Transverse colon (tissue), 4 donors: ENCODE data around the gene STH. TPM values are rescaled to one million over a fixed set of nuclear protein-coding genes. Genes with fewer than 3 reads are reported as not detected.
"Not testable (repeated sequence)": the region's sequence is repeated elsewhere in the genome, so short reads cannot be mapped to it uniquely, and the experiment has no call there.

Source experiments
- DNase-seq: peaks from one replicate; pipeline ENCODE4 v3.0.0-alpha.2; 2019
- H3K27ac ChIP-seq, 4 donors: fragments of 200-600 bp; sonication (generic); 2 replicates each; pipeline ENCODE4 v1.5.1; 2016 to 2018; ENCODE audit warnings: inconsistent platforms in 4 of 4
- H3K27me3 ChIP-seq: fragments of 200-600 bp; sonication (generic); 2 replicates; pipeline ENCODE4 v1.5.1; 2017; ENCODE audit warnings: inconsistent platforms
- H3K36me3 ChIP-seq, 4 donors: fragments of 200-600 bp; sonication (generic); 2 replicates each; pipeline ENCODE4 v1.5.1; 2017 to 2019; ENCODE audit warnings: inconsistent platforms in 4 of 4
- H3K4me1 ChIP-seq, 4 donors: fragments of 200-600 bp; sonication (generic); 2 replicates each; pipeline ENCODE4 v1.5.1; 2017 to 2020; ENCODE audit warnings: inconsistent platforms in 4 of 4
- H3K4me3 ChIP-seq, 4 donors: fragments of 200-600 bp; sonication (generic); 1 replicate in 1 of 4; 2 replicates in 3 of 4; pipeline versions ENCODE4 v1.5.1 to v1.6.1; 2017 to 2019; ENCODE audit warnings: inconsistent platforms in 4 of 4
- H3K9me3 ChIP-seq, 2 donors: fragments of 200-600 bp; sonication (generic); 2 replicates each; pipeline ENCODE4 v1.5.1; 2017 to 2019; ENCODE audit warnings: inconsistent platforms in 2 of 2
- EP300 ChIP-seq: sonication (generic); formaldehyde crosslinking; IDR thresholded peaks from one replicate; pipeline ENCODE4 v1.6.1; 2017; ENCODE audit warnings: antibody characterized with exemption, low read depth
- POLR2A ChIP-seq: fragments of 450-650 bp; IDR thresholded peaks from one replicate; pipeline ENCODE4 v1.6.1; 2016; ENCODE audit warnings: antibody characterized with exemption, mild to moderate bottlenecking, moderate library complexity
- POLR2AphosphoS5 ChIP-seq, 3 donors: sonication (generic); formaldehyde crosslinking; IDR thresholded peaks; one replicate each; pipeline ENCODE4 v1.6.1; 2016; ENCODE audit warnings: antibody characterized with exemption in 3 of 3
- WGBS, 2 donors: methylation state at CpG; one replicate each; pipeline ENCODE4 v1.1.5; 2018; ENCODE audit warnings: low coverage in 1 of 2; 5-methylcytosine and 5-hydroxymethylcytosine counted together
- in situ Hi-C, 4 donors: fragments of 200-750 bp; cut with MboI; loops; one replicate each; pipeline versions ENCODE4 v1.15.0 to v1.15.1; 2017; ENCODE audit warnings: low sequenced_read_pairs in 3 of 4, low pct_ligation_motif_present in 1 of 4, low pct_unique_long_range_greater_than_20kb in 1 of 4
- intact Hi-C: fragments of 100-400 bp; cut with DNase I; formaldehyde crosslinking; loops from one replicate; pipeline ENCODE4 v1.15.1; 2023; ENCODE audit warnings: low total_unique reads
- total RNA-seq, 4 donors: library from RNA; depleted of rRNA; stranded (reverse); fragments of >200 nt; gene quantifications; one replicate each; pipeline ENCODE4 v1.1.0, GENCODE V29; 2016
- TF ChIP-seq, protein P1 (sequence below), 5 experiments: fragments of 200-600 bp in 3 of 5; fragments of 450-650 bp in 2 of 5; sonication (generic) in 3 of 5; IDR thresholded peaks; 1 replicate in 2 of 5; 2 replicates in 3 of 5; pipeline ENCODE4 v1.5.1; 2016 to 2017; ENCODE audit warnings: antibody characterized with exemption in 5 of 5, inconsistent platforms in 3 of 5, mild to moderate bottlenecking in 2 of 5, moderate library complexity in 1 of 5

STH gene
- total RNA-seq, 4 donors from 2014 or later, result not detected

DNA sequence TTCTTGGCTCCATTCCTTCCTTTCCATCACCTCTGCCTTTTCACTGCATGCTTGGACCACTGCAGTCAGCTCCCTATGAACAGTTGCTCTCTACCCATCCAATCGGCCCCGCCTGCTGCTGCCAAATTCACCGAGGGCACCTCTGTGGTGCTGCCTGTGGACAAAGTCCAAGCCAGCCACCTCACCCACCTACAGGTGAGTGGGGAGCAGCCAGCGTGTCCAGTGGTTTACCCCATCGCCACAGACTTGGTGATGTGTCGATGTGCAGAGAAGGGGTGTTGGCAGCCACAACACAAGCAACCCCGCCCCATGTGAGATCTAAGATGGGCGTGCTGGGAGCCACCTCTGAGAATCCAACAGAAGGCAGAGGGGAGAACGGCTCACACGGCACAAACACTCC, 43.7 kb upstream of the STH start:
- no peak for DNase-seq
- Histone ChIP-seq H3K4me3 (no peak overlapping the region), H3K36me3 (no peaks in the 10 kb centered on the region), H3K9me3 (no peaks in the 10 kb centered on the region), H3K27me3 (peaks cover 21% of the 10 kb centered on the region), H3K4me1 (no peaks in the 10 kb centered on the region), H3K27ac (no peak overlapping the region)
- in situ Hi-C loops (no loop called here), intact Hi-C loops (no loop called here)
- 70 to 73% methylated on average over 2 to 10 of the region's 10 CpGs for WGBS, 2 donors
- TF ChIP-seq EP300 (no peak), POLR2AphosphoS5 (IDR thresholded peaks at IDR 0.05) (no peak), POLR2A (no peak)
- TF ChIP-seq, protein P1, sequence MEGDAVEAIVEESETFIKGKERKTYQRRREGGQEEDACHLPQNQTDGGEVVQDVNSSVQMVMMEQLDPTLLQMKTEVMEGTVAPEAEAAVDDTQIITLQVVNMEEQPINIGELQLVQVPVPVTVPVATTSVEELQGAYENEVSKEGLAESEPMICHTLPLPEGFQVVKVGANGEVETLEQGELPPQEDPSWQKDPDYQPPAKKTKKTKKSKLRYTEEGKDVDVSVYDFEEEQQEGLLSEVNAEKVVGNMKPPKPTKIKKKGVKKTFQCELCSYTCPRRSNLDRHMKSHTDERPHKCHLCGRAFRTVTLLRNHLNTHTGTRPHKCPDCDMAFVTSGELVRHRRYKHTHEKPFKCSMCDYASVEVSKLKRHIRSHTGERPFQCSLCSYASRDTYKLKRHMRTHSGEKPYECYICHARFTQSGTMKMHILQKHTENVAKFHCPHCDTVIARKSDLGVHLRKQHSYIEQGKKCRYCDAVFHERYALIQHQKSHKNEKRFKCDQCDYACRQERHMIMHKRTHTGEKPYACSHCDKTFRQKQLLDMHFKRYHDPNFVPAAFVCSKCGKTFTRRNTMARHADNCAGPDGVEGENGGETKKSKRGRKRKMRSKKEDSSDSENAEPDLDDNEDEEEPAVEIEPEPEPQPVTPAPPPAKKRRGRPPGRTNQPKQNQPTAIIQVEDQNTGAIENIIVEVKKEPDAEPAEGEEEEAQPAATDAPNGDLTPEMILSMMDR (IDR thresholded peaks at IDR 0.05), result no peak

DNA sequence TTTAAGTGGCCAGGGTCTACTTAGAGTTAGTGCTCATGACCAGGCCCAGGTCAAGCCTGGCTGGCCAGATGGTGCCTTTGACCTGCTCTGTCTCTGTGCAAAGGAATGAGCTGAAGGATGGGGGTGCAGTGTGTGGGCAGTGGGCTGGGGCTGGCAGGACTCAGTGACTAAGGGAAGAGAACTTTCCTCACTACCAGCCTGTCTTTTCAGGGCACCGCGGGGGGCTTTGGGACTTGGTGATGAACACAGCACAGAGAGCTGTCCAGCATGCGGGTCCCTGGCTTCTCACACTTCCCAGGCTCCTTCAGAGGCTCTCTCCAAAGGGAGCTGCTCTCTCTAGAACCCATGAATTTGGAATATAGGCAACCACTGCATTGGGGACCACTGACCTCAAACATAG, 43.0 kb upstream of the STH start:
- Histone ChIP-seq H3K9me3 (no peaks in the 10 kb centered on the region), H3K27ac (no peak overlapping the region), H3K4me3 (no peak overlapping the region), H3K4me1 (no peaks in the 10 kb centered on the region), H3K27me3 (peaks cover 14% of the 10 kb centered on the region), H3K36me3 (no peaks in the 10 kb centered on the region)
- in situ Hi-C loops, result no loop called here
- TF ChIP-seq POLR2AphosphoS5 (IDR thresholded peaks at IDR 0.05), result no peak
- no peak for TF ChIP-seq POLR2A
- TF ChIP-seq EP300, result no peak
- TF ChIP-seq, protein P1 (IDR thresholded peaks at IDR 0.05), result no peak
- DNase-seq, result no peak
- intact Hi-C loops, result no loop called here
- WGBS, 2 donors, result 92% methylated on average over 3 of the region's 3 CpGs; no CpG with 5 or more reads in 1 of the 2 donors

DNA sequence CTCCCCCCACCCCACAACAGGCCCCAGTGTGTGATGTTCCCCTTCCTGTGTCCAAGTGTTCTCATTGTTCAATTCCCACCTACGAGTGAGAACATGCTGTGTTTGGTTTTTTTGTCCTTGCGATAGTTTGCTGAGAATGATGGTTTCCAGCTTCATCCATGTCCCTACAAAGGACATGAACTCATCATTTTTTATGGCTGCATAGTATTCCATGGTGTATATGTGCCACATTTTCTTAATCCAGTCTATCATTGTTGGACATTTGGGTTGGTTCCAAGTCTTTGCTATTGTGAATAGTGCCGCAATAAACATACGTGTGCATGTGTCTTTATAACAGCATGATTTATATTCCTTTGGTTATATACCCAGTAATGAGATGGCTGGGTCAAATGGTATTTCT, 42.3 kb upstream of the STH start:
- H3K4me1 ChIP-seq, H3K4me3 ChIP-seq, H3K36me3 ChIP-seq, H3K27me3 ChIP-seq, H3K9me3 ChIP-seq, in situ Hi-C loops, intact Hi-C loops, H3K27ac ChIP-seq, DNase-seq: not testable (repeated sequence)
- 82% methylated on average over 3 of the region's 4 CpGs; no CpG with 5 or more reads in 1 of the 2 donors for WGBS, 2 donors

DNA sequence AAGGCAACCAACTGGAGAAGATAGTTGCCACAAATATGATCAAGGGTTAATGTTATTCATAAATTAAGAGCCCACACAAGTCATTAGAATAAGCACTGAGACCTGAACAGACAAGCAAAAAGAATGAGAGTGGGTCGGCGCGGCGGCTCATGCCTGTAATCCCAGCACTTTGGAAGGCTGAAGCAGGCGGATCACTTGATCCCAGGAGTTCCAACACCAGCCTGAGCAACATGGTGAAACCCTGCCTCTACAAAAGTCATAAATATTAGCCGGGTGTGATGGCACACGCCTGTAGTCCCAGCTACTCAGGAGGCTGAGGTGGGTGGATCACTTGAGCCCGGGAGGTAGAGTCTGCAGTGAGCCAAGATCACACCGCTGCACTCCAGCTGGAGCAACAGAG, 40.7 kb upstream of the STH start:
- WGBS, 2 donors, result 94 to 100% methylated on average over 1 to 9 of the region's 9 CpGs
- no peaks in the 10 kb centered on the region for H3K9me3 ChIP-seq
- no peak overlapping the region for H3K27ac ChIP-seq
- no peak overlapping the region for H3K4me3 ChIP-seq
- intact Hi-C loops, result no loop called here
- H3K36me3 ChIP-seq, result no peaks in the 10 kb centered on the region
- TF ChIP-seq EP300 (no peak), POLR2AphosphoS5 (IDR thresholded peaks at IDR 0.05) (no peak), POLR2A (no peak)
- TF ChIP-seq, protein P1 (IDR thresholded peaks at IDR 0.05), result no peak
- no peaks in the 10 kb centered on the region for H3K27me3 ChIP-seq
- no peaks in the 10 kb centered on the region for H3K4me1 ChIP-seq
- DNase-seq, result no peak
- in situ Hi-C loops, result no loop called here

DNA sequence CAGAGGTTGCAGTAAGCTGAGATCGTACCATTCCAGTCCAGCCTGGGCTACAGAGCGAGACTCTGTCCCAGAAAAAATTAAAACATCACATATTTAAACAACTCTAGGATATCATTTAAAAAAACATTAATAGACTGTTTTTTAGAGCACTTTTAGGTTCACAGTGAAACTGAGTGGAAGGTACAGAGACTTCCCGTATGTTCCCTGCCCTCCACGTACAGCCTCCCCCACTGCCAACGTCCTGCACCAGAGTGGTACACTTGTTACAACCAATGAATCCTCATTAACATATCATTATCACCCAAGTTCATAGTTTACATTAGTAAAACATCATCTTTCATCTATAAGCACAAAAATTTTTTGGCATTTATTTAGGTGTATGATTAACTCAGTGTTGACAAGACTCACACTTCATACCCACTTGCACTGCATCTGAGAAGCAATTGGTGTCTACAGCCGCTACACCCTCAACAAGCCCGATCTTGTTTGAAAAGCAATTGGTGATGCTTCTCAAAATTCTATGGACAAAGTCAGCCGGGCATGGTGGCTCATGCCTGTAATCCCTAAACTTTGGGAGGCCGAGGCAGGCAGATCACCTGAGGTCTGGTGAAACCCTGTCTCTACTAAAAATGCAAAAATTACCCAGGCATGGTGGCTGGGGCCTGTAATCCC, 39.9 kb upstream of the STH start:
- no peaks in the 10 kb centered on the region for H3K9me3 ChIP-seq
- TF ChIP-seq POLR2A, result no peak
- no peak for TF ChIP-seq EP300
- TF ChIP-seq POLR2AphosphoS5 (IDR thresholded peaks at IDR 0.05), result no peak
- TF ChIP-seq, protein P1 (IDR thresholded peaks at IDR 0.05), result no peak
- H3K36me3 ChIP-seq, result no peaks in the 10 kb centered on the region
- H3K4me1 ChIP-seq, result no peaks in the 10 kb centered on the region
- no peaks in the 10 kb centered on the region for H3K27me3 ChIP-seq
- 85 to 88% methylated on average over 5 to 9 of the region's 9 CpGs for WGBS, 2 donors
- in situ Hi-C loops (no loop called here), intact Hi-C loops (no loop called here)
- DNase-seq, result no peak
- no peak overlapping the region for H3K27ac ChIP-seq
- H3K4me3 ChIP-seq, result no peak overlapping the region
